Natural killer cell (primary cell): ENCODE measurements around the gene CDH12. TPM values are rescaled to one million over a fixed set of nuclear protein-coding genes. Genes with fewer than 3 reads are reported as not detected.

ENCODE experiments used
- ATAC-seq, 3 donors: fragments of 150-1000 bp in 2 of 3; fragments of 200-7000 bp in 1 of 3; cut with Tn5 transposase; 1 replicate in 1 of 3; 2 replicates in 2 of 3; pipeline ENCODE4 v1.10.0; 2021; ENCODE audit warnings: mild to moderate bottlenecking in 2 of 3, moderate library complexity in 2 of 3
- DNase-seq, 2 donors: peaks; one replicate each; pipeline versions ENCODE4 v3.0.0 to v3.0.0-alpha.2; 2013 to 2021; ENCODE audit warnings: mixed read lengths in 1 of 2
- H3K27ac ChIP-seq: one replicate; pipeline ENCODE4 v1.5.1; 2013; ENCODE audit warnings: mild to moderate bottlenecking, low read length
- H3K27me3 ChIP-seq: one replicate; pipeline ENCODE4 v1.6.1; 2013; ENCODE audit warnings: low read length; ENCODE audit not compliant: control insufficient read depth, insufficient read depth
- H3K36me3 ChIP-seq: one replicate; pipeline ENCODE4 v1.6.1; 2013; ENCODE audit warnings: low read length; ENCODE audit not compliant: control insufficient read depth, insufficient read depth
- H3K4me1 ChIP-seq: one replicate; pipeline ENCODE4 v1.6.1; 2013; ENCODE audit warnings: low read length; ENCODE audit not compliant: control insufficient read depth, insufficient read depth
- H3K4me3 ChIP-seq: one replicate; pipeline ENCODE4 v1.5.1; 2013; ENCODE audit warnings: low read length
- H3K9me3 ChIP-seq: one replicate; pipeline ENCODE4 v1.6.1; 2013; ENCODE audit warnings: low read length; ENCODE audit not compliant: control insufficient read depth, insufficient read depth
- H3K27ac Mint-ChIP-seq, 2 donors: one replicate each; pipeline ENCODE4 v1.8.0; 2022; ENCODE audit warnings: mild to moderate bottlenecking in 2 of 2, mixed read lengths in 2 of 2, moderate library complexity in 1 of 2
- H3K27me3 Mint-ChIP-seq, 2 donors: one replicate each; pipeline ENCODE4 v1.8.0; 2022; ENCODE audit warnings: low read depth in 2 of 2, mixed read lengths in 2 of 2
- H3K36me3 Mint-ChIP-seq: one replicate; pipeline ENCODE4 v1.8.0; 2022; ENCODE audit warnings: mixed read lengths
- H3K4me1 Mint-ChIP-seq, 2 donors: one replicate each; pipeline ENCODE4 v1.8.0; 2022; ENCODE audit warnings: mixed read lengths in 2 of 2
- H3K4me3 Mint-ChIP-seq: one replicate; pipeline ENCODE4 v1.8.0; 2022; ENCODE audit warnings: mild to moderate bottlenecking, moderate library complexity, mixed read lengths
- H3K9me3 Mint-ChIP-seq, 2 donors: one replicate each; pipeline ENCODE4 v1.8.0; 2022; ENCODE audit warnings: mixed read lengths in 2 of 2
- CTCF ChIP-seq: fragments of 200-600 bp; IDR thresholded peaks from one replicate; pipeline ENCODE4 v1.8.0; 2022; ENCODE audit warnings: antibody characterized with exemption
- WGBS: methylation state at CpG from one replicate; pipeline ENCODE4 v1.1.7; 2013; ENCODE audit warnings: missing lambda C conversion rate; ENCODE audit not compliant: insufficient coverage; 5-methylcytosine and 5-hydroxymethylcytosine counted together
- intact Hi-C: fragments of 100-400 bp; cut with micrococcal nuclease; formaldehyde crosslinking; loops from one replicate; pipeline ENCODE4 v1.14.2; 2022
- total RNA-seq, 4 donors: library from RNA; stranded (reverse); fragments of 120-200 nt in 1 of 4; gene quantifications; one replicate each; pipeline versions ENCODE4 v1.2.3 to v1.2.4, GENCODE V29; 2013 to 2022

Gene CDH12
- total RNA-seq, 3 donors from 2014 or later (not counting 1 experiment from before 2014, with no cell fraction given): not detected

- Histone ChIP-seq H3K4me1 (no peaks in the 10 kb centered on the region), H3K27me3 (no peaks in the 10 kb centered on the region), H3K27ac (no peak overlapping the region), H3K4me3 (no peak overlapping the region), H3K9me3 (no peaks in the 10 kb centered on the region), H3K36me3 (no peaks in the 10 kb centered on the region)
- no peak for DNase-seq
- no peak overlapping the region for H3K27ac Mint-ChIP-seq
- H3K4me1 Mint-ChIP-seq: no peaks in the 10 kb centered on the region
- H3K36me3 Mint-ChIP-seq: no peaks in the 10 kb centered on the region
- WGBS: 86% methylated on average over 2 of the region's 2 CpGs
- H3K9me3 Mint-ChIP-seq: peaks cover 10 to 16% of the 10 kb centered on the region in 2 donors
- no peak for ATAC-seq
- intact Hi-C loops: no loop called here
- H3K27me3 Mint-ChIP-seq: no peaks in the 10 kb centered on the region
- H3K4me3 Mint-ChIP-seq: no peak overlapping the region
- TF ChIP-seq CTCF: no peak
These were observed 421.7 kb downstream of the CDH12 start for GRCh38 chr5:22431406-22431805.

- Mint-ChIP-seq H3K9me3 (peaks cover 8 to 23% of the 10 kb centered on the region in 2 donors), H3K36me3 (no peaks in the 10 kb centered on the region), H3K4me3 (no peak overlapping the region), H3K27me3 (no peaks in the 10 kb centered on the region), H3K27ac (no peak overlapping the region), H3K4me1 (no peaks in the 10 kb centered on the region)
- DNase-seq (no peak), ATAC-seq (no peak)
- WGBS: 60% methylated on average over 1 of the region's 4 CpGs
- intact Hi-C loops: no loop called here
- Histone ChIP-seq H3K36me3 (no peaks in the 10 kb centered on the region), H3K27ac (no peak overlapping the region), H3K27me3 (no peaks in the 10 kb centered on the region), H3K4me1 (no peaks in the 10 kb centered on the region), H3K9me3 (no peaks in the 10 kb centered on the region), H3K4me3 (no peak overlapping the region)
- TF ChIP-seq CTCF: no peak
These were observed 441.4 kb downstream of the CDH12 start for GRCh38 chr5:22411554-22412349.

- no peak for DNase-seq
- WGBS: 71% methylated on average over 1 of the region's 3 CpGs
- intact Hi-C loops: no loop called here
- H3K4me1 ChIP-seq: no peaks in the 10 kb centered on the region
- Mint-ChIP-seq H3K4me1 (no peaks in the 10 kb centered on the region), H3K27ac (no peak overlapping the region), H3K9me3 (peaks cover 16 to 20% of the 10 kb centered on the region in 2 donors), H3K36me3 (peaks cover 14% of the 10 kb centered on the region), H3K4me3 (no peak overlapping the region), H3K27me3 (no peaks in the 10 kb centered on the region)
- no peak overlapping the region for H3K27ac ChIP-seq
- H3K4me3 ChIP-seq: no peak overlapping the region
- no peaks in the 10 kb centered on the region for H3K27me3 ChIP-seq
- no peak for ATAC-seq
- no peaks in the 10 kb centered on the region for H3K36me3 ChIP-seq
- H3K9me3 ChIP-seq: no peaks in the 10 kb centered on the region
- TF ChIP-seq CTCF: no peak
These were observed 461.2 kb downstream of the CDH12 start for GRCh38 chr5:22391956-22392355.

- Histone ChIP-seq H3K36me3 (no peaks in the 10 kb centered on the region), H3K4me3 (no peak overlapping the region), H3K27ac (no peak overlapping the region), H3K9me3 (peaks cover 3% of the 10 kb centered on the region), H3K27me3 (no peaks in the 10 kb centered on the region), H3K4me1 (no peaks in the 10 kb centered on the region)
- ATAC-seq: no peak
- H3K27me3 Mint-ChIP-seq: no peaks in the 10 kb centered on the region
- peaks cover 16 to 20% of the 10 kb centered on the region in 2 donors for H3K9me3 Mint-ChIP-seq
- peaks cover 14% of the 10 kb centered on the region for H3K36me3 Mint-ChIP-seq
- no peak overlapping the region for H3K4me3 Mint-ChIP-seq
- no peaks in the 10 kb centered on the region for H3K4me1 Mint-ChIP-seq
- H3K27ac Mint-ChIP-seq: no peak overlapping the region
- intact Hi-C loops: no loop called here
- DNase-seq: no peak
- TF ChIP-seq CTCF: no peak
These were observed 462.3 kb downstream of the CDH12 start for GRCh38 chr5:22390888-22391287.
